Ecto neural progenitor cell (in vitro differentiated cells): ENCODE data around the gene CALU.

Source experiments
- DNase-seq: peaks from one replicate; pipeline ENCODE4 v3.0.0-alpha.2; 2018; ENCODE audit warnings: low spot score

The CALU gene

GRCh38 chr7:128811631-128812430 lies 72.7 kb downstream of the CALU start:
- no peak for DNase-seq

GRCh38 chr7:128812514-128813168 lies 73.5 kb downstream of the CALU start:
- no peak for DNase-seq

- no peak for DNase-seq
These were observed 75.3 kb downstream of the CALU start for GRCh38 chr7:128814499-128814898.

- no peak for DNase-seq
These were observed 76.3 kb downstream of the CALU start for GRCh38 chr7:128815289-128815942.

GRCh38 chr7:128818694-128819093 lies 79.5 kb downstream of the CALU start:
- no peak for DNase-seq
